GM12878 (cell line): Measurements from ENCODE around the gene GLTP. TPM values are rescaled to one million over a fixed set of nuclear protein-coding genes. Genes with fewer than 3 reads are reported as not detected.

Source experiments
- ATAC-seq: fragments of 200-7000 bp; cut with Tn5 transposase; 3 replicates; pipeline ENCODE4 v1.9.1; 2020; ENCODE audit warnings: mild to moderate bottlenecking, moderate library complexity
- BruUV-seq: library from RNA; stranded (reverse); fragments of 400-500 nt; replicated peaks from 2 replicates; lab custom pipeline; 2021; lab: Mats Ljungman, UMichigan
- CTCF ChIA-PET: fragments of 300-600 bp; sonication (Branson Sonifier 250); formaldehyde crosslinking; extraction: SDS; loops from one replicate; lab custom pipeline; 2021; ENCODE audit warnings: inconsistent platforms; lab: Yijun Ruan, JAX
- POLR2A ChIA-PET: fragments of 350-600 bp; formaldehyde crosslinking; extraction: SDS; loops from one replicate; lab custom pipeline; 2021; ENCODE audit warnings: inconsistent platforms; lab: Charles Lee
- RAD21 ChIA-PET: fragments of 300-600 bp; sonication (Branson Sonifier 250); formaldehyde crosslinking; loops from one replicate; lab custom pipeline; 2023; ENCODE audit warnings: antibody characterized with exemption; ENCODE audit not compliant: unreplicated experiment; lab: Charles Lee
- SMC1A ChIA-PET: fragments of 300-600 bp; sonication (Branson Sonifier 250); formaldehyde crosslinking; loops from one replicate; lab custom pipeline; 2023; ENCODE audit not compliant: unreplicated experiment, uncharacterized antibody; lab: Charles Lee
- DNase-seq: peaks from one replicate; pipeline ENCODE4 v3.0.0-alpha.2; 2011; ENCODE audit warnings: low read depth, low spot score
- FAIRE-seq: peaks from 3 replicates; lab custom pipeline; 2011; peaks lifted over from hg19 to GRCh38; lab: Jason Lieb, UNC
- H2AFZ ChIP-seq: 2 replicates; pipeline ENCODE4 v1.6.0; 2011; ENCODE audit warnings: low read depth, low read length, control low read depth; ENCODE audit not compliant: control insufficient read depth
- H3K27ac ChIP-seq: 2 replicates; pipeline ENCODE4 v1.5.1; 2011; ENCODE audit warnings: control low read depth; ENCODE audit not compliant: control insufficient read depth, insufficient read depth
- H3K27me3 ChIP-seq, 2 experiments: replicated peaks in 1 of 2; 2 replicates each; pipeline versions ENCODE4 v1.6.0 to v1.6.1; 2011; ENCODE audit warnings: low read length in 1 of 2; ENCODE audit not compliant: control insufficient read depth in 2 of 2, insufficient read depth in 2 of 2
- H3K36me3 ChIP-seq, 2 experiments: 2 replicates each; pipeline ENCODE4 v1.5.1; 2011; ENCODE audit warnings: low read length in 1 of 2; ENCODE audit not compliant: control insufficient read depth in 2 of 2, insufficient read depth in 2 of 2
- H3K4me1 ChIP-seq: 2 replicates; pipeline ENCODE4 v1.6.1; 2011; ENCODE audit warnings: mild to moderate bottlenecking, low read length, moderate library complexity, mixed read lengths; ENCODE audit not compliant: control insufficient read depth, insufficient read depth
- H3K4me2 ChIP-seq: 2 replicates; pipeline ENCODE4 v1.6.0; 2011; ENCODE audit warnings: control low read depth; ENCODE audit not compliant: control insufficient read depth, insufficient read depth
- H3K4me3 ChIP-seq: fragments of 200-600 bp; sonication (generic); 2 replicates; pipeline ENCODE4 v1.5.1; 2016
- H3K79me2 ChIP-seq: 2 replicates; pipeline ENCODE4 v1.6.0; 2011; ENCODE audit warnings: low read length; ENCODE audit not compliant: control insufficient read depth, insufficient read depth
- H3K9ac ChIP-seq: 2 replicates; pipeline ENCODE4 v1.8.0; 2011; ENCODE audit warnings: low read length, control low read depth, mixed read lengths; ENCODE audit not compliant: control insufficient read depth, insufficient read depth
- H3K9me3 ChIP-seq: replicated peaks from 3 replicates; pipeline ENCODE4 v1.5.1; 2011; ENCODE audit warnings: mild to moderate bottlenecking, low read length; ENCODE audit not compliant: control insufficient read depth, insufficient read depth
- H4K20me1 ChIP-seq: 2 replicates; pipeline ENCODE4 v1.6.0; 2011; ENCODE audit not compliant: control insufficient read depth, insufficient read depth
- BMI1 ChIP-seq: fragments of 450-650 bp; IDR thresholded peaks from 2 replicates; pipeline ENCODE4 v1.6.1; 2016; ENCODE audit warnings: mild to moderate bottlenecking, moderate library complexity, borderline replicate concordance
- CHD2 ChIP-seq: IDR thresholded peaks from 2 replicates; pipeline ENCODE4 v1.6.1; 2011; ENCODE audit warnings: low read depth, low read length, improper control_type of control experiment, borderline replicate concordance
- CHD4 ChIP-seq: fragments of 200-600 bp; sonication (generic); IDR thresholded peaks from 2 replicates; pipeline ENCODE4 v1.6.1; 2016; ENCODE audit warnings: mild to moderate bottlenecking
- GABPA ChIP-seq: IDR thresholded peaks from 2 replicates; pipeline ENCODE4 v1.6.1; 2014; ENCODE audit warnings: antibody characterized with exemption, low read depth, mild to moderate bottlenecking, inconsistent platforms
- IKZF2 ChIP-seq, 2 experiments: fragments of 450-650 bp; IDR thresholded peaks; 2 replicates each; pipeline ENCODE4 v1.6.1; 2017; ENCODE audit warnings: mild to moderate bottlenecking in 2 of 2, moderate library complexity in 2 of 2
- KDM1A ChIP-seq: fragments of 200-600 bp; sonication (generic); IDR thresholded peaks from 2 replicates; pipeline ENCODE4 v1.6.1; 2016; ENCODE audit warnings: borderline replicate concordance
- MEF2B ChIP-seq: fragments of 450-650 bp; IDR thresholded peaks from 2 replicates; pipeline ENCODE4 v1.6.1; 2018; ENCODE audit warnings: mild to moderate bottlenecking, moderate library complexity; ENCODE audit not compliant: partially characterized antibody, poor library complexity, severe bottlenecking
- MYB ChIP-seq: fragments of 150-350 bp; IDR thresholded peaks from 2 replicates; pipeline ENCODE4 v1.6.1; 2014; ENCODE audit warnings: mild to moderate bottlenecking, low read depth, low read length, borderline replicate concordance
- NFYB ChIP-seq: IDR thresholded peaks from 2 replicates; pipeline ENCODE4 v1.6.1; 2011; ENCODE audit warnings: low read depth, mild to moderate bottlenecking, low read length, improper control_type of control experiment, moderate library complexity; ENCODE audit not compliant: insufficient read depth
- NKRF ChIP-seq: fragments of 450-650 bp; conservative IDR thresholded peaks from 2 replicates; pipeline ENCODE4 v1.6.1; 2017; ENCODE audit warnings: mild to moderate bottlenecking, moderate library complexity
- PAX5 ChIP-seq: IDR thresholded peaks from 2 replicates; pipeline ENCODE4 v1.6.1; 2011; ENCODE audit warnings: low read depth, low read length, borderline replicate concordance
- SMARCA5 ChIP-seq: fragments of 450-650 bp; IDR thresholded peaks from 2 replicates; pipeline ENCODE4 v1.6.1; 2017; ENCODE audit warnings: mild to moderate bottlenecking
- TCF3 ChIP-seq: IDR thresholded peaks from 2 replicates; pipeline ENCODE4 v1.6.1; 2012; ENCODE audit warnings: low read depth, mild to moderate bottlenecking, low read length, borderline replicate concordance; ENCODE audit not compliant: insufficient read depth
- ZSCAN29 ChIP-seq: fragments of 450-650 bp; IDR thresholded peaks from 2 replicates; pipeline ENCODE4 v1.6.1; 2017; ENCODE audit warnings: mild to moderate bottlenecking, moderate library complexity
- WGBS: methylation state at CpG from one replicate; pipeline ENCODE4 v1.1.6; 2016; ENCODE audit warnings: low lambda C conversion rate; ENCODE audit not compliant: insufficient replicate concordance, insufficient coverage; ENCODE audit errors: missing lambda C conversion rate; 5-methylcytosine and 5-hydroxymethylcytosine counted together
- in situ Hi-C: fragments of 300-500 bp; cut with MboI; formaldehyde crosslinking; loops from 9 replicates; pipeline ENCODE4 v1.14.3; 2018; ENCODE audit warnings: mixed read lengths
- intact Hi-C: fragments of 100-400 bp; cut with micrococcal nuclease; formaldehyde crosslinking; loops from one replicate; pipeline ENCODE4 v1.14.2; 2022; ENCODE audit not compliant: unreplicated experiment
- polyA plus RNA-seq, 11 experiments: library from polyadenylated mRNA; depleted of rRNA in 4 of 11; unstranded in 6 of 11; stranded (reverse) in 5 of 11; fragments of >200 nt; fragmentation: Nextera tagmentation in 4 of 11; fragmentation: Illumina TruSeq in 1 of 11; extraction: Ambion mirVana in 4 of 11; extraction: Trizol in 1 of 11; gene quantifications; 1 replicate in 1 of 11; 2 replicates in 10 of 11; pipeline versions ENCODE4 v1.2.1 to v1.2.3, GENCODE V29; 2011 to 2016; ENCODE audit warnings: inconsistent platforms in 2 of 11, missing spikeins in 2 of 11, low read depth in 1 of 11
- total RNA-seq, 4 experiments: library from RNA; depleted of rRNA in 3 of 4; stranded (reverse); fragments of >200 nt in 3 of 4; fragmentation: Illumina TruSeq in 1 of 4; extraction: Trizol in 1 of 4; gene quantifications; 2 replicates each; pipeline versions ENCODE4 v1.2.1 to v1.2.3, GENCODE V29; 2013 to 2021
- TF ChIP-seq, protein P1 (sequence below): fragments of 450-650 bp; IDR thresholded peaks from 2 replicates; pipeline ENCODE4 v1.6.1; 2016; ENCODE audit warnings: mild to moderate bottlenecking

Gene GLTP
- total and polyA plus RNA-seq, 10 of the 15 experiments (the other 5 are each of a cell fraction or from before 2014, with no cell fraction given), result 16.8 to 44.0 (median 25.3) TPM

- WGBS, result 13% methylated on average over 6 of the region's 6 CpGs
- Histone ChIP-seq H3K27me3 (no peaks in the 10 kb centered on the region), H4K20me1 (no peaks in the 10 kb centered on the region), H3K4me2 (no peak overlapping the region), H3K27ac (no peak overlapping the region), H3K4me1 (no peaks in the 10 kb centered on the region), H3K36me3 (no peaks in the 10 kb centered on the region), H3K9me3 (no peaks in the 10 kb centered on the region), H3K4me3 (no peak overlapping the region), H3K9ac (no peak overlapping the region), H2AFZ (no peak overlapping the region), H3K79me2 (no peaks in the 10 kb centered on the region)
- intact Hi-C loops, result no loop called here
- ChIA-PET RAD21 (no interaction called here), POLR2A (no interaction called here), CTCF (interaction anchor here (1.8 kb wide), 1 partner anchor 29 kb away, joined by 5 read pairs; no protein-coding TSS in a partner anchor), SMC1A (no interaction called here)
- FAIRE-seq, result no peak
- BruUV-seq, result no TSS peak
- DNase-seq, result no peak
- in situ Hi-C loops, result no loop called here
- ATAC-seq, result no peak
- TF ChIP-seq CHD2 (no peak), CHD4 (no peak), PAX5 (no peak), IKZF2 (IDR thresholded peaks at IDR 0.05) (no peak), ZSCAN29 (no peak), GABPA (no peak), NKRF (no peak), BMI1 (no peak), MEF2B (no peak), KDM1A (no peak), MYB (no peak), TCF3 (no peak), SMARCA5 (no peak), NFYB (no peak)
- TF ChIP-seq, protein P1, sequence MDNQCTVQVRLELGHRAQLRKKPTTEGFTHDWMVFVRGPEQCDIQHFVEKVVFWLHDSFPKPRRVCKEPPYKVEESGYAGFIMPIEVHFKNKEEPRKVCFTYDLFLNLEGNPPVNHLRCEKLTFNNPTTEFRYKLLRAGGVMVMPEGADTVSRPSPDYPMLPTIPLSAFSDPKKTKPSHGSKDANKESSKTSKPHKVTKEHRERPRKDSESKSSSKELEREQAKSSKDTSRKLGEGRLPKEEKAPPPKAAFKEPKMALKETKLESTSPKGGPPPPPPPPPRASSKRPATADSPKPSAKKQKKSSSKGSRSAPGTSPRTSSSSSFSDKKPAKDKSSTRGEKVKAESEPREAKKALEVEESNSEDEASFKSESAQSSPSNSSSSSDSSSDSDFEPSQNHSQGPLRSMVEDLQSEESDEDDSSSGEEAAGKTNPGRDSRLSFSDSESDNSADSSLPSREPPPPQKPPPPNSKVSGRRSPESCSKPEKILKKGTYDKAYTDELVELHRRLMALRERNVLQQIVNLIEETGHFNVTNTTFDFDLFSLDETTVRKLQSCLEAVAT, result no peak
Observed at GRCh38 chr12:109813810-109814416, 66.4 kb downstream of the GLTP start.
